HL-60 (cell line): ENCODE measurements around the gene MCM7.
A peak's percentile ranks its signal among the peaks of the same experiment; 100 is the strongest.

ENCODE experiments used
- CTCF ChIP-seq: IDR thresholded peaks from one replicate; pipeline ENCODE4 v1.5.1; 2011; ENCODE audit warnings: low read length, control low read depth, inconsistent platforms; ENCODE audit not compliant: insufficient read depth
- GABPA ChIP-seq: IDR thresholded peaks from 2 replicates; pipeline ENCODE4 v1.6.1; 2012; ENCODE audit warnings: low read depth
- POLR2AphosphoS5 ChIP-seq: IDR thresholded peaks from 2 replicates; pipeline ENCODE4 v1.6.1; 2012; ENCODE audit warnings: low read depth
- REST ChIP-seq: IDR thresholded peaks from 2 replicates; pipeline ENCODE4 v1.6.1; 2012; ENCODE audit warnings: low read depth; ENCODE audit not compliant: insufficient replicate concordance
- SPI1 ChIP-seq: IDR thresholded peaks from 2 replicates; pipeline ENCODE4 v1.6.1; 2012; ENCODE audit warnings: low read depth, mild to moderate bottlenecking, borderline replicate concordance

- TF ChIP-seq CTCF (no peak), POLR2AphosphoS5 (peak; percentile 42; the same call in 1 of the 2 replicates), GABPA (no peak), REST (peak; percentile 28), SPI1 (no peak; the same call in 1 of the 2 replicates)
These were observed 40.4 kb upstream of the MCM7 start for GRCh38 chr7:100141555-100141949.
